SK-N-SH (cell line): ENCODE results near the gene PCDHA7. TPM values are rescaled to one million over a fixed set of nuclear protein-coding genes. Genes with fewer than 3 reads are reported as not detected.

Source experiments
- CTCF ChIA-PET: fragments of 300-600, 350-600 bp; formaldehyde crosslinking; extraction: SDS; loops from one replicate; lab custom pipeline; 2021; lab: Yijun Ruan, JAX
- POLR2A ChIA-PET: fragments of 350-600 bp; sonication (Branson Sonifier 250); formaldehyde crosslinking; extraction: SDS; loops from one replicate; lab custom pipeline; 2020; ENCODE audit warnings: antibody characterized with exemption, inconsistent platforms; lab: Yijun Ruan, JAX
- DNase-seq: peaks from one replicate; pipeline ENCODE4 v3.0.0; 2012
- H2AFZ ChIP-seq: fragments of 200-600 bp; sonication (generic); 2 replicates; pipeline ENCODE4 v1.8.1; 2016; ENCODE audit warnings: antibody characterized with exemption, mild to moderate bottlenecking, low read depth
- H3F3A ChIP-seq: fragments of 200-600 bp; sonication (generic); replicated peaks from 2 replicates; pipeline ENCODE3; 2016; ENCODE audit warnings: antibody characterized with exemption, mild to moderate bottlenecking; ENCODE audit not compliant: insufficient read depth
- H3K27ac ChIP-seq, 2 experiments: fragments of 200-500 bp in 1 of 2; fragments of 200-600 bp in 1 of 2; sonication (Bioruptor generic) in 1 of 2; sonication (generic), shearing (Covaris generic) in 1 of 2; 2 replicates each; pipeline versions ENCODE4 v1.5.1 to v1.6.1; 2014 to 2016; ENCODE audit warnings: low read depth in 2 of 2, inconsistent platforms in 1 of 2, low read length in 1 of 2, mild to moderate bottlenecking in 1 of 2, mixed read lengths in 1 of 2
- H3K27me3 ChIP-seq: fragments of 200-600 bp; sonication (generic), shearing (Covaris generic); 2 replicates; pipeline ENCODE4 v1.6.1; 2016; ENCODE audit warnings: mixed run types; ENCODE audit not compliant: insufficient read depth
- H3K36me3 ChIP-seq, 2 experiments: fragments of 200-500 bp in 1 of 2; fragments of 200-600 bp in 1 of 2; sonication (Bioruptor generic) in 1 of 2; sonication (generic) in 1 of 2; replicated peaks in 1 of 2; 2 replicates each; pipeline versions ENCODE3 to v1.5.1; 2014 to 2016; ENCODE audit warnings: low read length in 1 of 2, mild to moderate bottlenecking in 1 of 2; ENCODE audit not compliant: insufficient read depth in 2 of 2, control insufficient read depth in 1 of 2
- H3K4me1 ChIP-seq, 2 experiments: fragments of 200-500 bp in 1 of 2; fragments of 200-600 bp in 1 of 2; sonication (Bioruptor generic) in 1 of 2; sonication (generic), shearing (Covaris generic) in 1 of 2; 2 replicates each; pipeline versions ENCODE4 v1.5.1 to v1.6.1; 2014 to 2016; ENCODE audit warnings: low read depth in 1 of 2, low read length in 1 of 2, mixed run types in 1 of 2; ENCODE audit not compliant: insufficient read depth in 2 of 2, control insufficient read depth in 1 of 2
- H3K4me2 ChIP-seq: fragments of 200-600 bp; sonication (generic), shearing (Covaris generic); 2 replicates; pipeline ENCODE4 v1.6.1; 2017; ENCODE audit warnings: mixed run types
- H3K4me3 ChIP-seq, 2 experiments: fragments of 200-500 bp in 1 of 2; fragments of 200-600 bp in 1 of 2; sonication (Bioruptor generic) in 1 of 2; sonication (generic), shearing (Covaris generic) in 1 of 2; 2 replicates each; pipeline versions ENCODE4 v1.5.1 to v1.8.1; 2014 to 2016; ENCODE audit warnings: low read depth in 2 of 2, inconsistent platforms in 1 of 2, low read length in 1 of 2, mild to moderate bottlenecking in 1 of 2, mixed read lengths in 1 of 2, moderate library complexity in 1 of 2
- H3K79me2 ChIP-seq: fragments of 200-600 bp; sonication (generic); 2 replicates; pipeline ENCODE4 v1.8.1; 2017; ENCODE audit warnings: mild to moderate bottlenecking; ENCODE audit not compliant: insufficient read depth
- H3K9ac ChIP-seq: fragments of 200-600 bp; sonication (generic); 2 replicates; pipeline ENCODE4 v1.6.1; 2017; ENCODE audit warnings: mixed run types
- H3K9me2 ChIP-seq: fragments of 200-600 bp; sonication (generic); 2 replicates; pipeline ENCODE4 v1.6.1; 2017; ENCODE audit warnings: mixed run types
- H3K9me3 ChIP-seq: fragments of 200-600 bp; sonication (generic); 2 replicates; pipeline ENCODE4 v1.6.1; 2017; ENCODE audit warnings: mixed run types, mild to moderate bottlenecking, moderate library complexity
- H4K20me1 ChIP-seq: fragments of 200-600 bp; sonication (generic); 2 replicates; pipeline ENCODE4 v1.6.1; 2017; ENCODE audit warnings: mild to moderate bottlenecking, mixed run types; ENCODE audit not compliant: insufficient read depth
- CHD2 ChIP-seq: fragments of 150-350 bp; IDR thresholded peaks from 2 replicates; pipeline ENCODE4 v1.6.1; 2018; ENCODE audit warnings: low read length; ENCODE audit not compliant: partially characterized antibody
- ELF1 ChIP-seq: IDR thresholded peaks from 2 replicates; pipeline ENCODE4 v1.4.0; 2012
- EZH2phosphoT487 ChIP-seq: fragments of 200-600 bp; sonication (generic); IDR thresholded peaks from 2 replicates; pipeline ENCODE4 v1.6.1; 2017; ENCODE audit warnings: low read depth, mixed run types, mild to moderate bottlenecking, antibody characterized with exemption, moderate library complexity, borderline replicate concordance
- FOXJ3 ChIP-seq: sonication (generic); formaldehyde crosslinking; IDR thresholded peaks from 2 replicates; pipeline ENCODE4 v1.5.1; 2020; ENCODE audit warnings: mild to moderate bottlenecking, missing genetic modification reagents
- FOXM1 ChIP-seq: IDR thresholded peaks from 2 replicates; pipeline ENCODE4 v1.4.0; 2012; ENCODE audit warnings: low read depth, mild to moderate bottlenecking
- GABPA ChIP-seq: IDR thresholded peaks from 2 replicates; pipeline ENCODE4 v1.4.0; 2012; ENCODE audit warnings: low read depth, mild to moderate bottlenecking
- GATA2 ChIP-seq: sonication (generic); formaldehyde crosslinking; IDR thresholded peaks from 2 replicates; pipeline ENCODE4 v1.5.0; 2020; ENCODE audit warnings: mild to moderate bottlenecking, missing genetic modification reagents
- MEF2A ChIP-seq: IDR thresholded peaks from 2 replicates; pipeline ENCODE4 v1.4.0; 2012; ENCODE audit warnings: low read depth, borderline replicate concordance
- NFIC ChIP-seq: IDR thresholded peaks from 2 replicates; pipeline ENCODE4 v1.4.0; 2012; ENCODE audit warnings: borderline replicate concordance
- NRF1 ChIP-seq: IDR thresholded peaks from 2 replicates; pipeline ENCODE4 v1.6.1; 2012; ENCODE audit warnings: low read depth, mild to moderate bottlenecking, low read length
- RXRA ChIP-seq: IDR thresholded peaks from 2 replicates; pipeline ENCODE4 v1.4.0; 2012; ENCODE audit warnings: low read depth, mild to moderate bottlenecking, borderline replicate concordance
- TAF1 ChIP-seq: IDR thresholded peaks from 2 replicates; pipeline ENCODE4 v1.6.1; 2012; ENCODE audit warnings: low read depth, mild to moderate bottlenecking, low read length, moderate library complexity, borderline replicate concordance
- YY1 ChIP-seq: IDR thresholded peaks from 2 replicates; pipeline ENCODE4 v1.4.0; 2012; ENCODE audit warnings: low read depth, mild to moderate bottlenecking
- WGBS: methylation state at CpG from one replicate; pipeline ENCODE4 v1.1.6; 2017; ENCODE audit warnings: low lambda C conversion rate; 5-methylcytosine and 5-hydroxymethylcytosine counted together
- polyA plus RNA-seq, 3 experiments: library from polyadenylated mRNA; depleted of rRNA; stranded (reverse); fragments of >200 nt; gene quantifications; 2 replicates each; pipeline ENCODE4 v1.2.3, GENCODE V29; 2012
- TF ChIP-seq, protein P1 (sequence below): fragments of 150-350 bp; IDR thresholded peaks from 2 replicates; pipeline ENCODE4 v1.6.1; 2017; ENCODE audit warnings: antibody characterized with exemption, low read length, low read depth, borderline replicate concordance
- TF ChIP-seq, protein P2 (sequence below): IDR thresholded peaks from 2 replicates; pipeline ENCODE4 v1.6.1; 2012; ENCODE audit warnings: mild to moderate bottlenecking, low read depth, low read length, moderate library complexity
- TF ChIP-seq, protein P3 (sequence below): fragments of 200-600 bp; sonication (generic); IDR thresholded peaks from 2 replicates; pipeline ENCODE4 v1.6.1; 2017; ENCODE audit warnings: antibody characterized with exemption, mild to moderate bottlenecking, moderate library complexity

Gene PCDHA7
- polyA plus RNA-seq, 1 of the 3 experiments (the other 2 are of a cell fraction): 0.15 TPM

DNA sequence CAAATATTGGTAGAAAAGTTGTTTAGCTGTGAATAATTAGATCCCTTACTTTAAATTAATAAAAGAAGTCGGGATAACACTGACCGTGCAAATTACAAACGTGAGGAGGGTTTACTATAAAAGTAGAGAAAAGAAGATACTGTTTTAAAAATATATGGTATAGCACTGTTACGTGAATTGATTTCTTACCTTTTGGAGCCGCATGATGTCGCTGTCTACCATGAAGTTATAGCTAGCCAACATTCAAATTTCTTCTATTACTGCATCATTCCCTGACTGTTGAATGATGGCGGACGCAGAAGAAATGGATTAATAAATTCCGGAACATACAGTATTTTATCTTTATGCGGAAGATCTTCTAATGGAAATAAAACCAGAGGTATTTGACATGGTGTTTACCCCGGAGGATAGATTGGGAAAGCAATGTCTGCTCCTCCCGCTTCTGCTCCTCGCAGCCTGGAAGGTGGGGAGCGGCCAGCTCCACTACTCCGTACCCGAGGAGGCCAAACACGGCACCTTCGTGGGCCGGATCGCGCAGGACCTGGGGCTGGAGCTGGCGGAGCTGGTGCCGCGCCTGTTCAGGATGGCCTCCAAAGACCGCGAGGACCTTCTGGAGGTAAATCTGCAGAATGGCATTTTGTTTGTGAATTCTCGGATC is 6.2 kb upstream of the PCDHA7 start, which contains the start of gene PCDHA6:
TSS of gene PCDHA6 (plus strand) at position 257 of the 658 bp plus-strand sequence. CDS start at position 389, 132 bp downstream.
- H4K20me1 ChIP-seq: no peaks in the 10 kb centered on the region
- no peaks in the 10 kb centered on the region for H3K4me1 ChIP-seq
- ChIA-PET CTCF (interaction anchor here (0.6 to 1.8 kb wide), 4 partner anchors 14 to 215 kb away, joined by 3 to 8 read pairs (median 3); partner anchors contain the start of genes PCDHA4 and PCDHA8), POLR2A (no interaction called here)
- H3K9me2 ChIP-seq: no peaks in the 10 kb centered on the region
- DNase-seq: no peak
- no peak within 1 kb of the TSS for H3K27ac ChIP-seq
- H3K79me2 ChIP-seq: no peaks in the 10 kb centered on the region
- no peak within 1 kb of the TSS for H3K4me3 ChIP-seq
- H3K27me3 ChIP-seq: no peaks in the 10 kb centered on the region
- no peaks in the 10 kb centered on the region for H3K9me3 ChIP-seq
- no peak within 1 kb of the TSS for H3K4me2 ChIP-seq
- H3F3A ChIP-seq: no peaks in the 10 kb centered on the region
- WGBS: 75% methylated on average over 23 of the region's 27 CpGs
- TF ChIP-seq NFIC (no peak), NRF1 (no peak), MEF2A (no peak), GABPA (no peak), GATA2 (CRISPR knock-in tag) (no peak), ELF1 (no peak), FOXM1 (no peak), CHD2 (no peak), FOXJ3 (CRISPR knock-in tag) (no peak), TAF1 (no peak), RXRA (no peak), YY1 (no peak), EZH2phosphoT487 (no peak)
- TF ChIP-seq, protein P1, sequence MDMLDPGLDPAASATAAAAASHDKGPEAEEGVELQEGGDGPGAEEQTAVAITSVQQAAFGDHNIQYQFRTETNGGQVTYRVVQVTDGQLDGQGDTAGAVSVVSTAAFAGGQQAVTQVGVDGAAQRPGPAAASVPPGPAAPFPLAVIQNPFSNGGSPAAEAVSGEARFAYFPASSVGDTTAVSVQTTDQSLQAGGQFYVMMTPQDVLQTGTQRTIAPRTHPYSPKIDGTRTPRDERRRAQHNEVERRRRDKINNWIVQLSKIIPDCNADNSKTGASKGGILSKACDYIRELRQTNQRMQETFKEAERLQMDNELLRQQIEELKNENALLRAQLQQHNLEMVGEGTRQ: no peak
- TF ChIP-seq, protein P2, sequence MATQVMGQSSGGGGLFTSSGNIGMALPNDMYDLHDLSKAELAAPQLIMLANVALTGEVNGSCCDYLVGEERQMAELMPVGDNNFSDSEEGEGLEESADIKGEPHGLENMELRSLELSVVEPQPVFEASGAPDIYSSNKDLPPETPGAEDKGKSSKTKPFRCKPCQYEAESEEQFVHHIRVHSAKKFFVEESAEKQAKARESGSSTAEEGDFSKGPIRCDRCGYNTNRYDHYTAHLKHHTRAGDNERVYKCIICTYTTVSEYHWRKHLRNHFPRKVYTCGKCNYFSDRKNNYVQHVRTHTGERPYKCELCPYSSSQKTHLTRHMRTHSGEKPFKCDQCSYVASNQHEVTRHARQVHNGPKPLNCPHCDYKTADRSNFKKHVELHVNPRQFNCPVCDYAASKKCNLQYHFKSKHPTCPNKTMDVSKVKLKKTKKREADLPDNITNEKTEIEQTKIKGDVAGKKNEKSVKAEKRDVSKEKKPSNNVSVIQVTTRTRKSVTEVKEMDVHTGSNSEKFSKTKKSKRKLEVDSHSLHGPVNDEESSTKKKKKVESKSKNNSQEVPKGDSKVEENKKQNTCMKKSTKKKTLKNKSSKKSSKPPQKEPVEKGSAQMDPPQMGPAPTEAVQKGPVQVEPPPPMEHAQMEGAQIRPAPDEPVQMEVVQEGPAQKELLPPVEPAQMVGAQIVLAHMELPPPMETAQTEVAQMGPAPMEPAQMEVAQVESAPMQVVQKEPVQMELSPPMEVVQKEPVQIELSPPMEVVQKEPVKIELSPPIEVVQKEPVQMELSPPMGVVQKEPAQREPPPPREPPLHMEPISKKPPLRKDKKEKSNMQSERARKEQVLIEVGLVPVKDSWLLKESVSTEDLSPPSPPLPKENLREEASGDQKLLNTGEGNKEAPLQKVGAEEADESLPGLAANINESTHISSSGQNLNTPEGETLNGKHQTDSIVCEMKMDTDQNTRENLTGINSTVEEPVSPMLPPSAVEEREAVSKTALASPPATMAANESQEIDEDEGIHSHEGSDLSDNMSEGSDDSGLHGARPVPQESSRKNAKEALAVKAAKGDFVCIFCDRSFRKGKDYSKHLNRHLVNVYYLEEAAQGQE: no peak
- TF ChIP-seq, protein P3, sequence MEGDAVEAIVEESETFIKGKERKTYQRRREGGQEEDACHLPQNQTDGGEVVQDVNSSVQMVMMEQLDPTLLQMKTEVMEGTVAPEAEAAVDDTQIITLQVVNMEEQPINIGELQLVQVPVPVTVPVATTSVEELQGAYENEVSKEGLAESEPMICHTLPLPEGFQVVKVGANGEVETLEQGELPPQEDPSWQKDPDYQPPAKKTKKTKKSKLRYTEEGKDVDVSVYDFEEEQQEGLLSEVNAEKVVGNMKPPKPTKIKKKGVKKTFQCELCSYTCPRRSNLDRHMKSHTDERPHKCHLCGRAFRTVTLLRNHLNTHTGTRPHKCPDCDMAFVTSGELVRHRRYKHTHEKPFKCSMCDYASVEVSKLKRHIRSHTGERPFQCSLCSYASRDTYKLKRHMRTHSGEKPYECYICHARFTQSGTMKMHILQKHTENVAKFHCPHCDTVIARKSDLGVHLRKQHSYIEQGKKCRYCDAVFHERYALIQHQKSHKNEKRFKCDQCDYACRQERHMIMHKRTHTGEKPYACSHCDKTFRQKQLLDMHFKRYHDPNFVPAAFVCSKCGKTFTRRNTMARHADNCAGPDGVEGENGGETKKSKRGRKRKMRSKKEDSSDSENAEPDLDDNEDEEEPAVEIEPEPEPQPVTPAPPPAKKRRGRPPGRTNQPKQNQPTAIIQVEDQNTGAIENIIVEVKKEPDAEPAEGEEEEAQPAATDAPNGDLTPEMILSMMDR: no peak
- H3K36me3 ChIP-seq: no peaks in the 10 kb centered on the region
- H2AFZ ChIP-seq: no peak within 1 kb of the TSS
- no peak within 1 kb of the TSS for H3K9ac ChIP-seq
